Muscle of back (tissue), 11 donors: ENCODE data around the gene PDE1C. TPM values are rescaled to one million over a fixed set of nuclear protein-coding genes. Genes with fewer than 3 reads are reported as not detected.
A peak's percentile ranks its signal among the peaks of the same experiment; 100 is the strongest.

ENCODE experiments used
- DNase-seq, 3 donors: peaks; one replicate each; pipeline versions ENCODE4 v3.0.0 to v3.0.0-alpha.2; 2013
- polyA plus RNA-seq, 10 donors: library from polyadenylated mRNA; unstranded; fragments of 120-200 nt; gene quantifications; one replicate each; pipeline ENCODE4 v1.2.1, GENCODE V29; 2013; ENCODE audit not compliant: insufficient read length in 10 of 10

PDE1C gene
- polyA plus RNA-seq, 10 donors = 1.7 to 5.4 (median 3.1) TPM

GRCh38 chr7:31991846-31992245 is 78.4 kb downstream of the PDE1C start:
- no peak for DNase-seq

DNA sequence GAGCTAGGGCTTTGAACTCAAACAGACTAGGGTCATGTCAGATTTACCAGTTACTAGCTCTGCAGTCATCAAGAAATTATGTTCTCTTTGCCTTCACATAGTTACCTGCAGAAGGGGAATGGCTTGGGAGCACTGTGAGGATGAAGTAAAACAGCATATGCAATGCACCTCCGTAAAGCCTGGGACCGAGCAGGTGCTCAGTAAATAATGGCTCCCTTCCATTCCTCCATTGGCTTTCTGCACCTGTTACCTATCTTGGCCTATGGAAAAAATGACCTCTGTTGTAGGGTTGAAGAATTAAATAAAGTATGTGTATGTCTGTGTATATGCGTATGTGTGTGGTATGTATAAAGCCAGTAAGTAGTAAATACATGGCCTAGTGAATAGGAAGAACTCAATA is 78.8 kb downstream of the PDE1C start:
- no peak for DNase-seq

DNA sequence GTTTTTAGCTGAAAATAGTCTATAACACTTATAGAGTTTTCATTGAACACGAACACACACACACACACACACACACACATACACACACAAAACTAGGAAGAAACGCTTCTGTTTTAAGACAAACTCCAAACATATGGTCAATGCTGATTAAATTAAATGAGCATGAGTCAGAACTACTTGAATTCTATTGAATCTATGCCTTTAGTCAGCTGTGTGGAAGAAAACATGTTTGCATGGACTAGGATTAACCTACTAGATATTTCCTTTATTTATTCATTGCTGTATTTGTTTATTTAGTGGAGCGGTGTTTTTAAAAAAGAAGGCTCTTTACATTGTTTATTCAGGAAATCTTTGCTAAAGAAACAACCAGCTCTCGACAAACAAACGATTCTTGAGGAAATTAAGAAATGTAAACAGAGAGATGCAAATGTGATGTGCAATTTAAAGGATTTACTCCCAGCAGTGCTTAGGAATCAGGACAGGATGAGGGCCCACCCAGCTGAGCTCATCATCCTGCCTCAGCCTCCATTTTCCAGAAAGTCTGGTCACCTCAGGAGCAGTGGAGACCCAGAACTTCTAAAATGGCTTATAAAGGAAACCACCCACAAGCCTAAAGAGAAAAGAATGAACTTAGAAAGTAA is 83.2 kb downstream of the PDE1C start:
- peak in 1 of 3 donors; percentile 7 for DNase-seq

GRCh38 chr7:31982962-31983361 is 87.2 kb downstream of the PDE1C start:
- no peak for DNase-seq

DNA sequence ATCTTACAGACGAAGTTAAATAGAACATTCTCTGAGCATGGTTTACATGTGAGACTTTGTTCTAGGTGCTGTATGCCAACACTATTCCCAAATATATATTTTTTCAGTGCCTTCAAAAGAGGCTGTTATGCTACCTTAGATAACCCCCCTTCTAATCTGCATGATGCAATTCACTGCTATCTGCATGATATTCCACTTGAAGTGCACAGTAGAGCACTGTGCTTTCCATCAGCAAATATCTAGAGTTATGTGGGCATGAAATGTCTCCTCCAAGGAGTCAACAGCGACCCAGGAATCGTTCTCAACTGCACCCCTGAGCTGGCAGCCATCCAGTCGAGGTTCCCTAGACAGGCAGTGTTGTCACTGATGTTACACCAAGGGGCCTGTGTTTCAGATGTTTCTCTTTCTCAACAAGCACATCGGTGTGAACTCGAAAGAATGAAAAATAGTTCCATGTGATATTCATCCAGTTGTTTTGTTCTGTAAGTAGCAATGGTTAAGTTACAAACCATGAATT is 88.3 kb downstream of the PDE1C start:
- DNase-seq = no peak

GRCh38 chr7:31979690-31980330 is 90.4 kb downstream of the PDE1C start:
- no peak for DNase-seq

GRCh38 chr7:31975546-31975945 is 94.7 kb downstream of the PDE1C start:
- DNase-seq = no peak

DNA sequence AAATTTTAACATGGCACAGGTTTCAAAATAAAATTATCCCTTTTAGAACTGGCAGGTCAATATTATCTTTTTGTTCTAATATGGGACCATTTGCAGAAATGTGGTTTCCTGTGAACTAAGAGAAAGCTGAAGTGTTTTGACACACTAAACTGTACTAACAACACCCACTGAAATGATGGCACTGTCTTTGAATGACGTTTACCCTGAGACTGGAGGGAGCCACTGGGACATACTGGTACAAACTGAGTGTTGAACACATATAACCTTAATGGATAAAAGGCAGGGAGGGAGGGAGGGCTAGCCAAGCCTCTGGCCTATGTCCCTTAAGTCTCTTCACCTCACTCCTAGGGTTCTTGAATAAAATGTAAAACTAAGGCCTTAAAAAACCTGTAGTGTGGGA is 95.9 kb downstream of the PDE1C start:
- no peak for DNase-seq

DNA sequence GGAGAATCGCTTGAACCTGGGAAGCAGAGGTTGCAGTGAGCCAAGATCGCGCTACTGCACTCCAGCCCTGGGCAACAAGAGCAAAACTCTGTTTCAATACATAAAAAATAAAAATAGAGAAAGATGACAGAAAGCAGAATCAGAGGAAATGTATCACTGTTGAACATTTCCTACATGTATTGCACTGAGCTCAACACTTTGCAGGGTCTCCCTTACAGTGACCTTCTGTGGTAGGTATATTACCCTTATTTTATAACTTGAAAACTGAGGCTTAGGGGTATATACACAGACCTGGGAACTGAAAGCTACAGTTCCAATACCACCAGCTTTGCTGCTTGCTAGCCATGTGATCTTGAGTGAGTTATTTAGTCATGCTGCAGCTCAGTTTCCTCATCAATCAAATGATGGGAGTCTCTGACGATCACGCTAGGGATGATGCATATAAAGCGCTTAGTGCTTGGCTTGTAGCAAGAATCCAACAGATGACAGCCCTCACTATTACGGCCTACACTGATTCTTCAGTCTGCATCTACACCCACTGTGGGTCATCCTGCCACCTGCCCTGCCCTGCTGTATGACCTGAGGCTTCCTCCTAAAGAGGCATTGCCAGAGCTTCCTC is 99.0 kb downstream of the PDE1C start:
- DNase-seq = no peak

DNA sequence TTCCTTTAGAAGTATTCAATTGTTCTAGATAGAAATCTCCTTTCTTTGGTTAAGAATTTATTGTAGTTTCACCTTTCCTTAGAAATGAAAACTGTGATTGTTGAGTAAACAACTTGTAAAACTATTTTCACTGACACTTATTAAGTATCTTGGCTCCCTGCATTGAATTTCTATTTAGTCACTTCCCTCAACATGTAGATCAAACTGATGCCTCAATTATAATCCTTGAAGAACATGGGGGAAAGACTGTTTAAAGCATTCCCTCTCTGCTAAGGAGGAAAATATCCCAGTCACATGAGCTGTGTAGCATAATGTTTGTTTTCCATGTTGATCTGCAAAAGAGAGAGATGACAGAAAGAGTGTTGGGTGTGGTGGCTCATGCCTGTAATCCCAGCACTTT is 99.7 kb downstream of the PDE1C start:
- no peak for DNase-seq

- no peak for DNase-seq
These were observed 106.5 kb downstream of the PDE1C start for GRCh38 chr7:31963569-31964175.

DNA sequence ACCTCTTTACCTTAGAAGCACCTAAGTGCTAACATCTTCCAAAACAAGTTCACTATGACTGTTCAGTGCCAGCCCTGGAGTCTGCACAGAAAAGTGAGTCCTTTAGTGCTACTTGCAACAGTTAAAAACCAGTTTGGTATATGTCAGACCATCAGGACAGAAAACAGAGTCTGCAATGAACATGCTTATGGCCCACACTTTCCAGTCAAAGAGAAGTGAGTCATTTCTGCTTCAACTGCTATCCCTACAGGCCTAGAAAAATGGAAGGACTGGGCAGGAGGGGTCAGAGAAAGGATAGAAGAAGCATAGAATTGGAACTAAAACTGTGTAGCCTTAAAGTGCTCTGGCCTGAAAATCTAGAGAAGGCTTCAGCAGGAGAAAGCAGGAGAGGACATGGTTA is 108.0 kb downstream of the PDE1C start:
- DNase-seq = no peak

DNA sequence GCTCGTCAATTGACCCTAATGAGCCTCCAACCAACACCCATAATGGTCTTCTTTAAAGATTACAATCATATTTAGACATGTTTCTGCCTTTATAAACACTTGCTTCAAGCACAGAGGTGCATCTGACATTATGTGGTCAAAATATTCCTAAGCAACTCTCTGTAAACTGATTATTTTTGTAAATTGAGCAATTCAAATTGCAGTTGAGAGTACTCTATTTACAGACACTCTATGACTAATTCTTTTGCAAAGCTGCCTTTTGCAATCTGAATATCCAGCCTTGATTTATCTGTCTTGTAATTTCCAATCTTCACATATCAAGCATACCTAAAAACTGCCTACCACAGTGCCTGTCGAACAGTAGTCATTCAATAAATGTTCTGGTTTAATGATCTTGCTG is 112.0 kb downstream of the PDE1C start:
- no peak for DNase-seq

DNA sequence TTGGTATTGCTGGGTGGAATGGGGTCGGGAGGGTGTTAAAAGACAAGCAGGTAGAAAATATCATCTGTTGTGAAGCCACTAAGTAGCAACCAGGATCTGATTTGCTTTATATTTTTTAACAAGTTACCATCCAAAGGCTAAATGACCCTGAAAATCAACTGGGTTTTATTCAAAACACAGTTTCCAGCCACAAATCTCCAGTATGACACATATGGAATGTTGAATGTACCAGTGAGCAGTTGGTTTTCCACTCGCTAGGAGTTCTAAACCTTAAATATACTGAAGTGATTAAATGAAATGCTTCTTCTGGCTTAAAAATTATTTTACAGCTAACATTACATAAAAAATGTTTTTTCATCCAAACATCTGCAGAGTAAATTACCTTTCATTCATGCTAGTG is 112.5 kb downstream of the PDE1C start:
- DNase-seq = no peak

DNA sequence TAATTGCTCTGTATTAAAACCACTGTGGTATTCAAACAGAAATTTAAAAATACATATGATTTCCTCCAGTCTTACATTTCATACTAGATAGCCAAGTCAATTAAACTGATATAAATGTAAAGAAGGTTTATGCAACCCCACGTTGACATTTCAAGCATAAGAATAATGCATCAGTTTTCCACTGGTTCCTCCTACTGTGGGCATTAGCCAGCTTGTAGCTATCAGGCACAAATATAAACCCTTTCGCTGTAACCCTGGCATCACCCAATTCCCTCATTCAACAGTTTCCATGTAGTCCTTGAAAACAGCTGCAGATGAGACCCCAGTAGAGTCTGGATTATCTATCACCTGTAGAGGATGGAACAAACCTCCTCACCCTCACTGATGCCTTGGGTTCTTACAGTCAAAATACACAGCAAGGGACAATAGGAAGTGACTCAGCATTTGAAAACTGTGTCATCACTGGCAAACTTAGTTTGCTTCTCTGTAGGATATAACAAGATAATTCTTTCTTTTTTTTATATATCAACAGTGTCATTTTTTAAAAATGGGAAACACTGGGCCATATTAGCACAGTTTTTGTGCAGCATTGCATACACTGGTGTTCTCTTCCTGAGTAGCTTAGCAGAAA is 113.0 kb downstream of the PDE1C start:
- DNase-seq = no peak

- DNase-seq = no peak
These were observed 114.6 kb downstream of the PDE1C start for GRCh38 chr7:31955641-31956040.

- no peak for DNase-seq
These were observed 115.2 kb downstream of the PDE1C start for GRCh38 chr7:31955021-31955420.

- DNase-seq = no peak
These were observed 115.7 kb downstream of the PDE1C start for GRCh38 chr7:31954500-31954899.

GRCh38 chr7:31953432-31953831 is 116.8 kb downstream of the PDE1C start:
- DNase-seq = no peak

DNA sequence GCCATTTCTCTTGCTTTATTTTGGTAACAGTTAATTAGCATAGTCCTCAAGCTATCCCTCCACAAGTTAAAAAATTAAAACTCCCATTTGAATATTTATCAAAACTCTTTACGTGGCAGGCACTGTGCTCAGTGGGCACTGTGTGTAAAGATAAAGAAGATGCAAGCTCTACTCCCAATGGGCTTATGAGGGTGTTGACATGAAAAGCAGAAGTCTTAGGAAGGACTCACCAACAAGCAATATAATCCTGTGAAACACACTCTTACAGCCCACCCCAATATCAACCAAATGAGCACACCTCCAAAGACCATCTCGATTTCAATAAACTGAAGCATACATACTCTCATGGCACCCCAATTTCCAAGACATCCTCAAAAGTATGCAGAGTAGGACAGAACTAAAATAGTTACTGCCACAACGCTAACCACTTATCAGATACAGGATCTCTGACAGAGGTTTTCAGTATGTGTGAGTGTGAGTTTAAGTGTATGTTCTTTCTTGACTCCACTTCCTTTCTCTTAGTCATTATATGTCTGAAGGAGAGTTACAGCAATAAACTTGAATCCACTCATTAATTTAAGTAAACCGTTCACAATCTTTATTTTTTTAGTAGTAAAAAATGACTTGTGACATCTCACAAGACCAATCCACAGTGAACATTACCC is 120.0 kb downstream of the PDE1C start:
- no peak for DNase-seq

DNA sequence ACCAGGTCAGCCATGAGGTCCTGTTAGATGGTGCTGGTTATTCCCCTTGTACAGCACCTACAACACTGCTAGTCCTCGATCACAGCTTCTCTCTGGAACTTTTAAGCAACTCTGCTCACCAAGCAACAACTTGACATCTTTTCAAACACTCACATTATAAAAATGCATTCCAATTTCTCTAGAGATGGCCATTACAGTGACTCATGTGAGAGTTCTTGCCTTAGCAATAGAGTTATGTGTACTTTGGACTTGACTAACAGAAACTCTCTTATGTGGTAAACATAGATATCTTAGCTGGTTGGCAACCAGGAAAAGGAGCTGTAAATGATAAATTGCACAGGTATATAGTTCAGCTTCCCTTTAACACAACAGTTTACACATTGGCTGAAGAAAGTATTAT is 122.2 kb downstream of the PDE1C start:
- peak in 1 of 3 donors; percentile 77 for DNase-seq

GRCh38 chr7:31940167-31940566 is 130.0 kb downstream of the PDE1C start:
- no peak for DNase-seq
